HL-60 (cell line): Measurements from ENCODE around the gene SMARCE1.

Experiments
- DNase-seq, 2 experiments: peaks; one replicate each; pipeline ENCODE4 v3.0.0-alpha.2; 2010 to 2020; ENCODE audit warnings: low read depth in 1 of 2, low spot score in 1 of 2
- H3K27ac ChIP-seq: fragments of 250-450 bp; sonication (Bioruptor Pico); replicated peaks from 2 replicates; pipeline ENCODE4 v1.5.1; 2020; ENCODE audit warnings: mild to moderate bottlenecking, moderate library complexity
- H3K27me3 ChIP-seq: fragments of 250-450 bp; sonication (Bioruptor Pico); 2 replicates; pipeline ENCODE4 v1.5.1; 2021; ENCODE audit warnings: mild to moderate bottlenecking, moderate library complexity; ENCODE audit not compliant: insufficient read depth, poor library complexity, severe bottlenecking
- H3K4me3 ChIP-seq: replicated peaks from 2 replicates; pipeline ENCODE4 v1.5.1; 2011; ENCODE audit warnings: mild to moderate bottlenecking, control low read depth, low read length; ENCODE audit not compliant: insufficient read depth
- CTCF ChIP-seq: IDR thresholded peaks from one replicate; pipeline ENCODE4 v1.5.1; 2011; ENCODE audit warnings: low read length, control low read depth, inconsistent platforms; ENCODE audit not compliant: insufficient read depth
- GABPA ChIP-seq: IDR thresholded peaks from 2 replicates; pipeline ENCODE4 v1.6.1; 2012; ENCODE audit warnings: low read depth
- POLR2AphosphoS5 ChIP-seq: IDR thresholded peaks from 2 replicates; pipeline ENCODE4 v1.6.1; 2012; ENCODE audit warnings: low read depth
- REST ChIP-seq: IDR thresholded peaks from 2 replicates; pipeline ENCODE4 v1.6.1; 2012; ENCODE audit warnings: low read depth; ENCODE audit not compliant: insufficient replicate concordance
- SPI1 ChIP-seq: IDR thresholded peaks from 2 replicates; pipeline ENCODE4 v1.6.1; 2012; ENCODE audit warnings: low read depth, mild to moderate bottlenecking, borderline replicate concordance

The SMARCE1 gene

GRCh38 chr17:40598301-40598618 is 49.4 kb downstream of the SMARCE1 start:
- no peaks in the 10 kb centered on the region for H3K27me3 ChIP-seq
- H3K4me3 ChIP-seq: no peak overlapping the region
- DNase-seq: no peak
- TF ChIP-seq GABPA (no peak), POLR2AphosphoS5 (no peak)
- no peak overlapping the region for H3K27ac ChIP-seq

DNA sequence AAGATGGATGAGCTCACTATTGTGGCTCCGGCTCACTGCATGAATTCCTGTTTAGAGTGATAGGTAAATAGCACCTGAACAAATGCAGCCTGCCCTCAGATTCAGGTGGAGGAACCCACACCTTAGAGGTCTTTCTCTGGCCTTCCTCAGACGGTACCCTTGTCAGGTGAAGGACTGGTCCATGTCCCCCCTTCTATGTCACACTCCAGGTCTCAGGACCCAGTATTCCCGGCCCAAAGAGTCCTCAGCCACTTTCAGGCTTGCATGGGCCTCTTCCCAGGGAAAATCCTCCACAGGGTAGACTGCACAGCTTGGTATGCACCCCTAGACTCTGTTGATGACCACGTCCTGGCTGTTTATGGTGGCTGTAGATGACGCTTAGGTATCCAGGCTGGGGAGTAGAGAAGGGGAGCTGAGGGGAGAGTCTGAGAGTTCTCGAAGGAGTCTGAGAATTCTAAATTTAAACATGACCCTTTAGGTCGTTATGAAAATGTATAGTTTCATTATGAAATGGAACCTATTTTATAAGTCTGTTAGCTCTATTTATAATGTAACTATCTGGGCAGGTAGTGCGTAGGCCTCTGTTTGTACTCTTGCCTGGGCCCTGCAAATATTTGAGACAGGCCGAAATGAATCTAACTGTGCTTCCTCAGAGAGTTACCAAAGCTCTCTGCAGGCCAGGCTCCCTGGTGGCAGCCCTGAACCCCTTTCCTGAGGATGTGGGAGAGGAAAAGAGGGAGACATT is 49.9 kb downstream of the SMARCE1 start:
- Histone ChIP-seq H3K27ac (no peak overlapping the region), H3K4me3 (no peak overlapping the region), H3K27me3 (no peaks in the 10 kb centered on the region)
- no peak for TF ChIP-seq GABPA
- no peak for TF ChIP-seq CTCF
- TF ChIP-seq SPI1: no peak
- no peak for TF ChIP-seq POLR2AphosphoS5
- no peak for TF ChIP-seq REST
- no peak for DNase-seq

- Histone ChIP-seq H3K27me3 (no peaks in the 10 kb centered on the region), H3K27ac (no peak overlapping the region), H3K4me3 (no peak overlapping the region)
- no peak for DNase-seq
- no peak for TF ChIP-seq REST
- no peak for TF ChIP-seq SPI1
- TF ChIP-seq GABPA: no peak
- TF ChIP-seq POLR2AphosphoS5: no peak
- no peak for TF ChIP-seq CTCF
Observed at GRCh38 chr17:40597156-40597555, 50.5 kb downstream of the SMARCE1 start.

DNA sequence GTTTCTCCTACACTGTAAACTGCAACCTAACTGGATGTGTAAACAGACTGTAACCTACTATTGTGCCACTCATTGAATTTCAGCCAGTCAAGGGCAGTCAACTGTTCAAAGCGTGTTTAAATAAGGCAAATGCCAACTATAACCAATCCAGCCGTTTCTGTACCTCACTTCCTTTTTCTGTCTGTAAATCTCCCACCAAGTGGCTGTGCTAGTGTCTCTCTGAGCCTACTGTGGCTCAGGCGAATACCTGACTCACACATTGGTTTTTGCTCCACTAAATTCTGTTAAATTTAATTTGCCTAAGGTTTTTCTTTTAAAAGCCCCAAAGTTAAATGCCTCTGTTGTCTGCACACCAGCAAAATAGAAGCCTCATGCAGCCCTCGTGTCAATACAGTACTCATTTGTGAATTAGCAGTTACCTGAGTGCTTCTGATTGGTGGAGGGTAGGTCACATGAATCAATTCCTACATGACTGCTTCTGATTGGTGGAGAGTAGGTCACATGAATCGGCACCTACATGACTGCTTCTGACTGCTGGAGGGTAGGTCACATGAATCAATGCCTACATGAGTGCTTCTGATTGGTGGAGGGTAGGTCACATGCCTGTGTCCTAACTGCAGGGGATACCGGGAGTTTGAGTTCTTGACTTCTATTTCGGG is 51.2 kb downstream of the SMARCE1 start:
- TF ChIP-seq SPI1 (peak; percentile 85), POLR2AphosphoS5 (no peak)
- Histone ChIP-seq H3K27me3 (no peaks in the 10 kb centered on the region), H3K27ac (no peak overlapping the region), H3K4me3 (no peak overlapping the region)
- DNase-seq: peak in 1 of 2 experiments; percentile 15

- DNase-seq: no peak
- H3K27ac ChIP-seq: no peak overlapping the region
- no peaks in the 10 kb centered on the region for H3K27me3 ChIP-seq
- TF ChIP-seq REST (no peak), GABPA (no peak), SPI1 (no peak), CTCF (no peak), POLR2AphosphoS5 (no peak)
- H3K4me3 ChIP-seq: no peak overlapping the region
Observed at GRCh38 chr17:40590742-40591141, 56.9 kb downstream of the SMARCE1 start.
